GM23338 (cell line): ENCODE data around the gene CAPNS1. TPM values are rescaled to one million over a fixed set of nuclear protein-coding genes. Genes with fewer than 3 reads are reported as not detected.

Source experiments
- ATAC-seq: fragments of 200-7000 bp; cut with Tn5 transposase; 3 replicates; pipeline ENCODE4 v1.9.1; 2020
- DNase-seq: peaks from one replicate; pipeline ENCODE4 v3.0.0-alpha.2; 2015; ENCODE audit warnings: low spot score
- H2AFZ ChIP-seq: fragments of 200-600 bp; sonication (generic); 2 replicates; pipeline ENCODE4 v1.8.0; 2016; ENCODE audit warnings: antibody characterized with exemption, mild to moderate bottlenecking, moderate library complexity
- H3F3A ChIP-seq: fragments of 200-600 bp; sonication (generic); replicated peaks from 2 replicates; pipeline ENCODE4 v1.8.0; 2017; ENCODE audit warnings: antibody characterized with exemption, mixed run types, low read depth
- H3K27ac ChIP-seq: fragments of 200-600 bp; sonication (generic); 2 replicates; pipeline ENCODE4 v1.6.1; 2016; ENCODE audit warnings: low read depth
- H3K27me3 ChIP-seq: fragments of 200-600 bp; sonication (generic); 2 replicates; pipeline ENCODE4 v1.8.0; 2016; ENCODE audit warnings: mild to moderate bottlenecking, mixed run types, moderate library complexity; ENCODE audit not compliant: insufficient read depth
- H3K36me3 ChIP-seq: fragments of 200-600 bp; sonication (generic); 2 replicates; pipeline ENCODE4 v1.8.0; 2016; ENCODE audit warnings: mild to moderate bottlenecking; ENCODE audit not compliant: insufficient read depth
- H3K4me1 ChIP-seq: fragments of 200-600 bp; sonication (generic); 2 replicates; pipeline ENCODE4 v1.8.0; 2016; ENCODE audit warnings: mild to moderate bottlenecking, moderate library complexity; ENCODE audit not compliant: insufficient read depth
- H3K4me2 ChIP-seq: fragments of 200-600 bp; sonication (generic); 2 replicates; pipeline ENCODE4 v1.7.1; 2017; ENCODE audit warnings: mixed run types
- H3K4me3 ChIP-seq: fragments of 200-600 bp; sonication (generic); 2 replicates; pipeline ENCODE4 v1.6.1; 2016; ENCODE audit warnings: mixed run types
- H3K79me2 ChIP-seq: fragments of 200-600 bp; sonication (generic); replicated peaks from 2 replicates; pipeline ENCODE4 v1.8.0; 2017; ENCODE audit warnings: mild to moderate bottlenecking; ENCODE audit not compliant: insufficient read depth
- H3K9me2 ChIP-seq: fragments of 200-600 bp; sonication (generic); 2 replicates; pipeline ENCODE4 v1.8.0; 2017; ENCODE audit not compliant: insufficient read depth
- H4K20me1 ChIP-seq: fragments of 200-600 bp; sonication (generic); replicated peaks from 2 replicates; pipeline ENCODE4 v1.8.0; 2017; ENCODE audit warnings: mild to moderate bottlenecking; ENCODE audit not compliant: insufficient read depth
- H3K27ac Mint-ChIP-seq: 2 replicates; pipeline ENCODE4 v1.8.0; 2020; ENCODE audit warnings: inconsistent platforms, mild to moderate bottlenecking, moderate library complexity, mixed read lengths
- H3K27me3 Mint-ChIP-seq: 3 replicates; pipeline ENCODE4 v1.8.0; 2022; ENCODE audit warnings: low read depth, mild to moderate bottlenecking, moderate library complexity, mixed read lengths, inconsistent platforms; ENCODE audit not compliant: insufficient read depth, poor library complexity
- H3K36me3 Mint-ChIP-seq: 3 replicates; pipeline ENCODE4 v1.8.0; 2021; ENCODE audit warnings: low read depth, mild to moderate bottlenecking, inconsistent platforms, moderate library complexity, mixed read lengths
- H3K4me1 Mint-ChIP-seq: 3 replicates; pipeline ENCODE4 v1.8.0; 2020; ENCODE audit warnings: mild to moderate bottlenecking, inconsistent platforms, mixed read lengths
- H3K4me3 Mint-ChIP-seq: 3 replicates; pipeline ENCODE4 v1.8.0; 2021; ENCODE audit warnings: moderate library complexity, mild to moderate bottlenecking, inconsistent platforms, mixed read lengths
- H3K9me3 Mint-ChIP-seq: 3 replicates; pipeline ENCODE4 v1.8.0; 2020; ENCODE audit warnings: moderate library complexity, mild to moderate bottlenecking, inconsistent platforms, mixed read lengths
- CTCF ChIP-seq, 2 experiments: fragments of 200-600 bp in 1 of 2; sonication (generic) in 1 of 2; conservative IDR thresholded peaks; 2 replicates each; pipeline versions ENCODE4 v1.5.1 to v1.6.1; 2016 to 2017; ENCODE audit warnings: antibody characterized with exemption in 2 of 2, low read depth in 2 of 2, mild to moderate bottlenecking in 2 of 2, moderate library complexity in 1 of 2
- NANOG ChIP-seq: IDR thresholded peaks from 2 replicates; pipeline ENCODE4 v1.6.1; 2016; ENCODE audit warnings: antibody characterized with exemption, borderline replicate concordance
- ZNF462 ChIP-seq: fragments of 250-450 bp; sonication (Bioruptor Pico); IDR thresholded peaks from 2 replicates; pipeline ENCODE4 v1.5.0; 2020; ENCODE audit warnings: mild to moderate bottlenecking, moderate library complexity
- polyA plus RNA-seq: library from polyadenylated mRNA; unstranded; fragments of >200 nt; fragmentation: Nextera tagmentation; extraction: Ambion mirVana; gene quantifications from 2 replicates; pipeline ENCODE4 v1.2.1, GENCODE V29; 2016
- total RNA-seq: library from RNA; depleted of rRNA; stranded (reverse); fragments of >200 nt; shearing (Covaris generic); gene quantifications from 2 replicates; pipeline ENCODE4 v1.2.3, GENCODE V29; 2014

Gene CAPNS1
- total and polyA plus RNA-seq, 2 experiments from 2014 or later = 123 to 227 TPM

- TF ChIP-seq ZNF462 (CRISPR knock-in tag) = no peak
These were observed 26.4 kb upstream of the CAPNS1 start (continued) for GRCh38 chr19:36113425-36113824.

- ATAC-seq = peak; percentile 18
These were observed 25.8 kb upstream of the CAPNS1 start for GRCh38 chr19:36113894-36114720.

More at GRCh38 chr19:36113894-36114720, 25.8 kb upstream of the CAPNS1 start:
- H3K9me3 Mint-ChIP-seq = no peaks in the 10 kb centered on the region; the same call in 2 of the 3 replicates
- no peaks in the 10 kb centered on the region; the same call in 1 of the 2 replicates for H3K36me3 ChIP-seq
- peaks cover 26% of the 10 kb centered on the region for H3F3A ChIP-seq
- H3K4me1 ChIP-seq = peaks cover 20% of the 10 kb centered on the region
- H3K79me2 ChIP-seq = peaks cover 22% of the 10 kb centered on the region
- DNase-seq = peak; percentile 83
- peak overlapping the region; percentile 99 for H3K4me3 Mint-ChIP-seq
- peak overlapping the region; percentile 99 for H3K4me2 ChIP-seq
- H3K27me3 ChIP-seq = no peaks in the 10 kb centered on the region
- peaks cover 23% of the 10 kb centered on the region for H3K27me3 Mint-ChIP-seq
- H3K4me1 Mint-ChIP-seq = peaks cover 31% of the 10 kb centered on the region
- H4K20me1 ChIP-seq = peaks cover 10% of the 10 kb centered on the region; the same call in 1 of the 2 replicates
- peak overlapping the region; percentile 81 for H2AFZ ChIP-seq
- peaks cover 49% of the 10 kb centered on the region for H3K36me3 Mint-ChIP-seq
- H3K9me2 ChIP-seq = no peaks in the 10 kb centered on the region
- peak overlapping the region; percentile 98 for H3K27ac Mint-ChIP-seq
- H3K27ac ChIP-seq = peak overlapping the region; percentile 87
- H3K4me3 ChIP-seq = peak overlapping the region; percentile 98
- TF ChIP-seq CTCF (conservative IDR thresholded peaks at IDR 0.05; ENCODE audit: low read depth in 2 of 2) (peak; percentile 33 to 43), NANOG (no peak)
